H1 (cell line): ENCODE results near the gene ZFP36L2. TPM values are rescaled to one million over a fixed set of nuclear protein-coding genes. Genes with fewer than 3 reads are reported as not detected.

Experiments used
- CTCF ChIA-PET: fragments of 300-600 bp; sonication (Branson Sonifier 250); formaldehyde crosslinking; loops from one replicate; lab custom pipeline; 2021; ENCODE audit not compliant: partially characterized antibody; lab: Charles Lee
- POLR2A ChIA-PET: fragments of 300-600 bp; sonication (Branson Sonifier 250); formaldehyde crosslinking; loops from one replicate; lab custom pipeline; 2021; ENCODE audit warnings: inconsistent platforms; ENCODE audit not compliant: partially characterized antibody; lab: Charles Lee
- DNase-seq, 2 experiments: peaks; one replicate each; pipeline versions ENCODE4 v3.0.0 to v3.0.0-alpha.2; 2010 to 2022; ENCODE audit warnings: low spot score in 2 of 2, low read depth in 1 of 2, mixed read lengths in 1 of 2
- FAIRE-seq: peaks from 2 replicates; lab custom pipeline; 2011; peaks lifted over from hg19 to GRCh38; lab: Jason Lieb, UNC
- H2AFZ ChIP-seq: 2 replicates; pipeline ENCODE4 v1.8.1; 2012; ENCODE audit warnings: low read length, inconsistent platforms
- H2AK5ac ChIP-seq: 2 replicates; pipeline ENCODE4 v1.6.1; 2013; ENCODE audit warnings: low read depth, low read length
- H2BK120ac ChIP-seq: replicated peaks from 2 replicates; pipeline ENCODE3; 2013; ENCODE audit warnings: low read depth, low read length, inconsistent platforms
- H2BK12ac ChIP-seq: 2 replicates; pipeline ENCODE4 v1.6.1; 2013; ENCODE audit warnings: low read depth, low read length
- H2BK15ac ChIP-seq: 2 replicates; pipeline ENCODE4 v1.6.1; 2013; ENCODE audit warnings: low read length
- H2BK20ac ChIP-seq: 2 replicates; pipeline ENCODE4 v1.6.1; 2013; ENCODE audit warnings: low read length
- H2BK5ac ChIP-seq: 2 replicates; pipeline ENCODE4 v1.6.1; 2013; ENCODE audit warnings: low read depth, low read length
- H3K14ac ChIP-seq: 2 replicates; pipeline ENCODE4 v1.6.1; 2013; ENCODE audit warnings: inconsistent platforms; ENCODE audit not compliant: insufficient read length
- H3K18ac ChIP-seq: 2 replicates; pipeline ENCODE4 v1.6.1; 2013; ENCODE audit warnings: low read length; ENCODE audit errors: extremely low read depth
- H3K23ac ChIP-seq: 2 replicates; pipeline ENCODE4 v1.6.1; 2013; ENCODE audit warnings: inconsistent platforms; ENCODE audit not compliant: insufficient read length
- H3K23me2 ChIP-seq: 2 replicates; pipeline ENCODE4 v1.6.1; 2013; ENCODE audit warnings: low read depth, low read length
- H3K27ac ChIP-seq: 2 replicates; pipeline ENCODE4 v1.6.1; 2011; ENCODE audit warnings: low read depth, low read length, inconsistent platforms
- H3K27me3 ChIP-seq, 4 experiments: replicated peaks in 1 of 4; 1 replicate in 1 of 4; 2 replicates in 3 of 4; pipeline versions ENCODE4 v1.6.1 to v1.8.1; 2011 to 2013; ENCODE audit warnings: low read length in 3 of 4, mild to moderate bottlenecking in 3 of 4, inconsistent platforms in 2 of 4, mixed read lengths in 2 of 4, moderate library complexity in 1 of 4; ENCODE audit not compliant: control insufficient read depth in 3 of 4, insufficient read depth in 3 of 4; ENCODE audit errors: extremely low read depth in 1 of 4
- H3K36me3 ChIP-seq, 4 experiments: 2 replicates each; pipeline versions ENCODE4 v1.6.1 to v1.8.1; 2011 to 2013; ENCODE audit warnings: mild to moderate bottlenecking in 4 of 4, low read length in 3 of 4, moderate library complexity in 2 of 4, control low read depth in 1 of 4, inconsistent platforms in 1 of 4; ENCODE audit not compliant: insufficient read depth in 4 of 4, control insufficient read depth in 2 of 4
- H3K4ac ChIP-seq: replicated peaks from 2 replicates; pipeline ENCODE3; 2013; ENCODE audit warnings: low read length, low read depth, mixed read lengths, inconsistent platforms; ENCODE audit not compliant: insufficient read length
- H3K4me1 ChIP-seq, 4 experiments: replicated peaks in 1 of 4; 1 replicate in 1 of 4; 2 replicates in 3 of 4; pipeline versions ENCODE4 v1.6.1 to v1.8.1; 2011 to 2013; ENCODE audit warnings: low read length in 3 of 4, inconsistent platforms in 2 of 4, mixed read lengths in 1 of 4; ENCODE audit not compliant: insufficient read depth in 4 of 4, control insufficient read depth in 3 of 4
- H3K4me2 ChIP-seq, 2 experiments: 2 replicates each; pipeline versions ENCODE4 v1.6.1 to v1.8.1; 2011 to 2013; ENCODE audit warnings: low read depth in 2 of 2, low read length in 2 of 2, control low read depth in 1 of 2, inconsistent platforms in 1 of 2, mild to moderate bottlenecking in 1 of 2; ENCODE audit not compliant: insufficient read depth in 1 of 2
- H3K4me3 ChIP-seq, 4 experiments: fragments of 200-600, 300-600 bp in 1 of 4; sonication (generic), shearing (Covaris generic), sonication (Bioruptor Twin) in 1 of 4; 2 replicates each; pipeline versions ENCODE4 v1.5.1 to v1.8.1; 2011 to 2016; ENCODE audit warnings: low read length in 4 of 4, low read depth in 3 of 4, control low read depth in 2 of 4, inconsistent platforms in 2 of 4, mild to moderate bottlenecking in 2 of 4, mixed read lengths in 1 of 4, moderate library complexity in 1 of 4; ENCODE audit not compliant: insufficient read depth in 2 of 4; ENCODE audit errors: extremely low read depth in 1 of 4
- H3K56ac ChIP-seq: replicated peaks from 2 replicates; pipeline ENCODE3; 2013; ENCODE audit warnings: low read depth, mild to moderate bottlenecking, mixed read lengths, low read length, inconsistent platforms; ENCODE audit not compliant: insufficient read length
- H3K79me1 ChIP-seq: 2 replicates; pipeline ENCODE4 v1.6.1; 2013; ENCODE audit warnings: low read depth, low read length, control low read depth
- H3K79me2 ChIP-seq, 2 experiments: 2 replicates each; pipeline versions ENCODE4 v1.6.1 to v1.8.1; 2012 to 2013; ENCODE audit warnings: low read length in 2 of 2, mild to moderate bottlenecking in 2 of 2, inconsistent platforms in 1 of 2; ENCODE audit not compliant: insufficient read depth in 2 of 2, control insufficient read depth in 1 of 2
- H3K9ac ChIP-seq, 4 experiments: replicated peaks in 1 of 4; 1 replicate in 1 of 4; 2 replicates in 3 of 4; pipeline versions ENCODE4 v1.6.1 to v1.8.1; 2011 to 2013; ENCODE audit warnings: low read depth in 3 of 4, low read length in 3 of 4, control low read depth in 2 of 4, mild to moderate bottlenecking in 2 of 4, moderate library complexity in 2 of 4, inconsistent platforms in 1 of 4; ENCODE audit errors: extremely low read depth in 1 of 4
- H3K9me3 ChIP-seq, 2 experiments: 2 replicates each; pipeline versions ENCODE4 v1.6.1 to v1.8.1; 2012 to 2013; ENCODE audit warnings: mild to moderate bottlenecking in 2 of 2, moderate library complexity in 2 of 2, control low read depth in 1 of 2, inconsistent platforms in 1 of 2, low read depth in 1 of 2, low read length in 1 of 2, mixed read lengths in 1 of 2; ENCODE audit not compliant: insufficient read depth in 2 of 2
- H4K20me1 ChIP-seq, 2 experiments: replicated peaks in 1 of 2; 2 replicates each; pipeline versions ENCODE3 to v1.8.1; 2011 to 2013; ENCODE audit warnings: inconsistent platforms in 2 of 2, low read length in 2 of 2, mild to moderate bottlenecking in 1 of 2; ENCODE audit not compliant: insufficient read depth in 2 of 2, control insufficient read depth in 1 of 2
- H4K5ac ChIP-seq: 2 replicates; pipeline ENCODE4 v1.6.1; 2013; ENCODE audit warnings: low read length, low read depth, mixed read lengths, inconsistent platforms; ENCODE audit not compliant: insufficient read length
- H4K8ac ChIP-seq: 2 replicates; pipeline ENCODE4 v1.8.0; 2013; ENCODE audit warnings: mild to moderate bottlenecking, moderate library complexity, low read length, inconsistent platforms; ENCODE audit not compliant: insufficient read depth; ENCODE audit errors: extremely low read depth
- H4K91ac ChIP-seq: replicated peaks from 2 replicates; pipeline ENCODE3; 2013; ENCODE audit warnings: low read length, mixed read lengths, inconsistent platforms; ENCODE audit not compliant: insufficient read length
- CHD1 ChIP-seq: IDR thresholded peaks from 2 replicates; pipeline ENCODE4 v1.6.1; 2012; ENCODE audit warnings: low read depth, low read length, improper control_type of control experiment
- NRF1 ChIP-seq: IDR thresholded peaks from 2 replicates; pipeline ENCODE4 v1.6.1; 2011; ENCODE audit warnings: mild to moderate bottlenecking, low read depth, low read length, improper control_type of control experiment
- SIX5 ChIP-seq: IDR thresholded peaks from 2 replicates; pipeline ENCODE4 v1.6.1; 2011; ENCODE audit warnings: mild to moderate bottlenecking, low read depth, low read length
- WGBS, 2 experiments: shearing (Covaris generic) in 1 of 2; methylation state at CpG; one replicate each; pipeline versions ENCODE4 v1.1.6 to v1.1.7; 2013 to 2015; ENCODE audit warnings: low lambda C conversion rate in 2 of 2, mixed read lengths in 2 of 2, inconsistent platforms in 1 of 2, low coverage in 1 of 2, missing lambda C conversion rate in 1 of 2; ENCODE audit not compliant: insufficient replicate concordance in 2 of 2, insufficient coverage in 1 of 2, insufficient read length in 1 of 2; ENCODE audit errors: extremely low coverage in 1 of 2, missing lambda C conversion rate in 1 of 2; 5-methylcytosine and 5-hydroxymethylcytosine counted together
- polyA plus RNA-seq, 7 experiments: library from polyadenylated mRNA; depleted of rRNA in 3 of 7; stranded (reverse) in 5 of 7; unstranded in 2 of 7; fragments of >200 nt in 5 of 7; fragments of 200-250 nt in 2 of 7; gene quantifications; 1 replicate in 5 of 7; 2 replicates in 1 of 7; 4 replicates in 1 of 7; pipeline versions ENCODE4 v1.2.1 to v1.2.3, GENCODE V29; 2011 to 2013; ENCODE audit warnings: missing spikeins in 2 of 7, mixed read lengths in 2 of 7
- total RNA-seq: library from RNA; stranded (reverse); fragmentation: NEBNext Ultra II Directional; extraction: Animal tissue kit (Norgen Biotek cat#: 25700); gene quantifications from 2 replicates; pipeline ENCODE4 v1.2.1, GENCODE V29; 2021

Gene ZFP36L2
- total and polyA plus RNA-seq, 2 of the 8 experiments (the other 6 are each of a cell fraction or from before 2014, with no cell fraction given): 13.4 to 102 TPM

DNA sequence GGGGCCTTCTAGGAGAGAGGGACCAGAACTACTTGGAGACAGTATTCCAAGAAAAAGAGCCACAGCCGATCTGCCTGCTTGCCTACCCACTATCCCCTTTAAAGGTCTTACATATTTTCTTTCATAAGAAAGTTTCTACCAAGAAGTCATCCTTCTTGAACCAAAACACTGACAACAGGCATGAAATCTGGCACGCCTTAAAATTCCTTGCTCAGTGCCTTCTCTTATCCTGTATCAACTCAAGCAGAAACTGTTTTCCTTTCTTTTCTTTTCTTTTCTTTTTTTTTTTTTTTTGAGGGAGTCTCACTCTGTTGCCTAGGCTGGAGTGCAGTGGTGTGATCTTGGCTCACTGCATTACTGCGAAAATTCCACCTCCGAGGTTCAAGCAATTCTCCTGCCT, 48.3 kb upstream of the ZFP36L2 start:
- Histone ChIP-seq H3K79me1 (no peaks in the 10 kb centered on the region), H3K23ac (no peak overlapping the region), H2AK5ac (no peak overlapping the region), H3K4me3 (no peak overlapping the region), H3K36me3 (no peaks in the 10 kb centered on the region), H3K27me3 (no peaks in the 10 kb centered on the region), H3K79me2 (no peaks in the 10 kb centered on the region), H4K20me1 (no peaks in the 10 kb centered on the region), H3K9me3 (no peaks in the 10 kb centered on the region), H2AFZ (no peak overlapping the region), H2BK12ac (no peak overlapping the region), H2BK120ac (no peak overlapping the region), H3K14ac (no peak overlapping the region), H3K18ac (no peak overlapping the region), H4K8ac (no peak overlapping the region), H3K9ac (no peak overlapping the region), H4K91ac (no peak overlapping the region), H3K56ac (no peak overlapping the region), H3K4me1 (peaks cover 0 to 3% (median 1%) of the 10 kb centered on the region in 4 experiments; a peak in 4 of 7 replicates), H3K4ac (no peak overlapping the region), H2BK5ac (no peak overlapping the region), H2BK20ac (no peak overlapping the region), H3K23me2 (no peaks in the 10 kb centered on the region), H3K27ac (no peak overlapping the region), H3K4me2 (no peak overlapping the region), H4K5ac (no peak overlapping the region), H2BK15ac (no peak overlapping the region)
- DNase-seq (no peak), FAIRE-seq (no peak)
- POLR2A ChIA-PET: no interaction called here
- WGBS, 2 experiments: 81% methylated on average over 4 of the region's 4 CpGs; no CpG with 5 or more reads in 1 of the 2 experiments
- CTCF ChIA-PET: interaction anchor here (1.3 kb wide), 1 partner anchor 10 kb away, joined by 3 read pairs; no protein-coding TSS in a partner anchor
- no peak for TF ChIP-seq SIX5
- TF ChIP-seq CHD1: no peak
- no peak for TF ChIP-seq NRF1
